Measurements from ENCODE around the gene PLCB1. TPM values are rescaled to one million over a fixed set of nuclear protein-coding genes. Genes with fewer than 3 reads are reported as not detected.
"Not testable (repeated sequence)": the region's sequence is repeated elsewhere in the genome, so short reads cannot be mapped to it uniquely, and the experiment has no call there.

The PLCB1 gene
- polyA plus RNA-seq, 1 experiment: 13.5 TPM

DNA sequence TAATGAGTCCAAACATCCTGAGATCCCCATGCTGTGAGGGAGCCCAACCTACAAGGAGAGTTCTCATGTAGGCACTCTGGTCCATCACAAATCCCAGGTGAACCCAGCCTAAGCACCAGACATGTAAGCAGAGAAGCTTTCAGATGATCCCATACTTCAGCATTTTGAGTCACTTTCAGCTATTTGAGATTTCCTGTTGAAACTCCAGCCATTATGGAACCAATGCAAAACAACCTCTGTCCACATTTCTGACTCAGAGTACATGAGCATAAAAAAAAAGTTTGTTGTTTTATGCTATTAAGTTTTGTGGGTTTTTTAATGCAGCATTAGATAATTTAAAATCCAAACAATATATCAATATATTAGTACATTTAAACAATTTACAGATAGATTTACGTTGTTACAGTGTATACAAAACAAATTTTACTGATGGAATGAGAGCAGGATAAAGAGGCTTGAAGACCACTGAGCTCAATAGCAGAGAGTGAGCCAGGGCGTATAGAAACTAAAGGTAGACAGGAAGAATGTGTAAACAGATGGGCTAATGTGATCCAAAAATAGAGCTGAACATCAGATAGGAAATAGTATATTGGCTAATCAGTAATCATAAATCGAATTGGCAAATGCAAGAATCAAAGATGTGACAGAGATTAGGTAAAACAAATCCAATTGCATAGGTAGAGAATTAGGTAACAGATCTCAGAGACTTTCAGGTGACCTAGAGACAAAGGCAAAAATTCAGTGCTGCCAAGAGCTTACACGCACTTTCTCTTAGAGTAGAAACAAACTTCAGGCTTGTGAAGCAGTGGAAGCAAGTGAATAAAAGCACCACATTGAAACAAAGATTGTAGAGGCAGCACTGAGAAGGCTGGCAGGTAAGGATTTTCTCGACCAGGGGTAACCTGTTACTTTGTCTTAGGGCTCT, 36.2 kb upstream of the PLCB1 start:
- TF ChIP-seq, protein P1, sequence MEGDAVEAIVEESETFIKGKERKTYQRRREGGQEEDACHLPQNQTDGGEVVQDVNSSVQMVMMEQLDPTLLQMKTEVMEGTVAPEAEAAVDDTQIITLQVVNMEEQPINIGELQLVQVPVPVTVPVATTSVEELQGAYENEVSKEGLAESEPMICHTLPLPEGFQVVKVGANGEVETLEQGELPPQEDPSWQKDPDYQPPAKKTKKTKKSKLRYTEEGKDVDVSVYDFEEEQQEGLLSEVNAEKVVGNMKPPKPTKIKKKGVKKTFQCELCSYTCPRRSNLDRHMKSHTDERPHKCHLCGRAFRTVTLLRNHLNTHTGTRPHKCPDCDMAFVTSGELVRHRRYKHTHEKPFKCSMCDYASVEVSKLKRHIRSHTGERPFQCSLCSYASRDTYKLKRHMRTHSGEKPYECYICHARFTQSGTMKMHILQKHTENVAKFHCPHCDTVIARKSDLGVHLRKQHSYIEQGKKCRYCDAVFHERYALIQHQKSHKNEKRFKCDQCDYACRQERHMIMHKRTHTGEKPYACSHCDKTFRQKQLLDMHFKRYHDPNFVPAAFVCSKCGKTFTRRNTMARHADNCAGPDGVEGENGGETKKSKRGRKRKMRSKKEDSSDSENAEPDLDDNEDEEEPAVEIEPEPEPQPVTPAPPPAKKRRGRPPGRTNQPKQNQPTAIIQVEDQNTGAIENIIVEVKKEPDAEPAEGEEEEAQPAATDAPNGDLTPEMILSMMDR (IDR thresholded peaks at IDR 0.05; ENCODE audit: insufficient read depth, low read depth, low read length): no peak
- DNase-seq (ENCODE audit: low read depth): no peak
- POLR2A ChIA-PET: no interaction called here
- Histone ChIP-seq H3K4me3 (ENCODE audit: low read depth, low read length) (no peak overlapping the region), H3K27me3 (ENCODE audit: control insufficient read depth, insufficient read depth, low read length) (no peaks in the 10 kb centered on the region), H3K36me3 (ENCODE audit: control insufficient read depth, insufficient read depth, low read length) (no peaks in the 10 kb centered on the region)
- CTCF ChIA-PET: interaction anchor here (1.2 kb wide), 1 partner anchor 14 kb away, joined by 8 read pairs; no protein-coding TSS in a partner anchor

DNA sequence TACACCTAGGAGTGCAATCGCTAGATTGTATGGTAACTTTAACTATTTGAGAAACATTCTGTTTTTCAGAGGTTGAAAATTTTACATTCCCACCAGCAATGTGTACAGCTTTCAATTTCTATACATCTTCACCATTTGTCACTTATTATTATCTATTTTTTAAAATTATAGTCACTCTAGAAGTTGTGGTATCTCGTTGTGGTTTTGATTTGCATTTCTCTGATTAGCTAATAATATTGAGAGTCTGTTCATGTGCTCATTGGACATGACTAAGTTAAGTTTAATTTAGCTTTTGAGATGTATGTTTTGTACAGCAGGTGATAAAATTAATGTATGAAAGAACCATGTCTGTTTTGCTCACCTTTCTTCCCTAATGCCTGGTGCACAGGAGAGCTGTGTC, 34.8 kb upstream of the PLCB1 start:
- DNase-seq (ENCODE audit: low read depth): no peak
- ChIA-PET POLR2A (no interaction called here), CTCF (interaction anchor here (0.7 to 1.2 kb wide), 3 partner anchors 16 to 96 kb away, joined by 3 to 4 read pairs (median 3); no protein-coding TSS in a partner anchor)
- Histone ChIP-seq H3K36me3 (ENCODE audit: control insufficient read depth, insufficient read depth, low read length) (no peaks in the 10 kb centered on the region), H3K27me3 (ENCODE audit: control insufficient read depth, insufficient read depth, low read length) (no peaks in the 10 kb centered on the region), H3K4me3 (ENCODE audit: low read depth, low read length) (no peak overlapping the region)
- TF ChIP-seq, protein P1 (IDR thresholded peaks at IDR 0.05; ENCODE audit: insufficient read depth, low read depth, low read length): no peak

DNA sequence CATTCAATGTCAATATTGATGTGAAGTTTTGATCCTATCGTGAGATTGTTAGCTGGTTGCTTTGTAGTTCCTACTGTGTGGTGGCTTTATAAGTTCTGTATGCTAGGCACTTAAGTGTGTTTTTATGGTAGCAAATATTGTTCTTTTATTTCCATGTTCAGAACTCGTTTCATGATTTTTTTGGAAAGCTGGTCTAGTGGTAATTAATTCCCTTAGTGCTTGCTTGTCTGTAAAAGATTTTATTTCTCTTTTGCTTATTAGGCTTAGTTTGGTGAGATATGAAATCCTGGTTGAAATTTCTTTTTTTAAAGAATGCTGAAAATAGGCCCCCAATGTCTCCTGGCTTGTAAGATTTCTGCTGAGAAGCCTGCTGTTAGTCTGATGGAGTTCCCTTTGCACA, 27.8 kb upstream of the PLCB1 start:
- no peak overlapping the region for H3K4me3 ChIP-seq (ENCODE audit: low read depth, low read length)
- DNase-seq (ENCODE audit: low read depth): no peak
- ChIA-PET CTCF (interaction anchor here (1.3 kb wide), 1 partner anchor 618 kb away, joined by 4 read pairs; no protein-coding TSS in a partner anchor), POLR2A (no interaction called here)
- TF ChIP-seq, protein P1 (IDR thresholded peaks at IDR 0.05; ENCODE audit: insufficient read depth, low read depth, low read length): no peak
- no peaks in the 10 kb centered on the region for H3K27me3 ChIP-seq (ENCODE audit: control insufficient read depth, insufficient read depth, low read length)
- H3K36me3 ChIP-seq (ENCODE audit: control insufficient read depth, insufficient read depth, low read length): no peaks in the 10 kb centered on the region

DNA sequence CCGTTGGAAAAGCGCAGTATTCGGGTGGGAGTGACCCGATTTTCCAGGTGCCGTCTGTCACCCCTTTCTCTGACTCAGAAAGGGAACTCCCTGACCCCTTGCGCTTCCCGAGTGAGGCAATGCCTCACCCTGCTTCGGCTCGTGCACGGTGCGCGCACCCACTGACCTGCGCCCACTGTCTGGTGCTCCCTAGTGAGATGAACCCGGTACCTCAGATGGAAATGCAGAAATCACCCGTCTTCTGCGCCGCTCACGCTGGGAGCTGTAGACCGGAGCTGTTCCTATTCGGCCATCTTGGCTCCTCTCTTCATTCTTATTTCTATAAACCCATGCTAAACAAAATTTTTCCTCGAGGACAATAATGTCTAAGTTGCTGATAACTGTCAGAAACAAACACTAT, 17.5 kb upstream of the PLCB1 start:
- H3K36me3 ChIP-seq (ENCODE audit: control insufficient read depth, insufficient read depth, low read length); H3K4me3 ChIP-seq (ENCODE audit: low read depth, low read length); DNase-seq (ENCODE audit: low read depth); POLR2A ChIA-PET; CTCF ChIA-PET; H3K27me3 ChIP-seq (ENCODE audit: control insufficient read depth, insufficient read depth, low read length): not testable (repeated sequence)

DNA sequence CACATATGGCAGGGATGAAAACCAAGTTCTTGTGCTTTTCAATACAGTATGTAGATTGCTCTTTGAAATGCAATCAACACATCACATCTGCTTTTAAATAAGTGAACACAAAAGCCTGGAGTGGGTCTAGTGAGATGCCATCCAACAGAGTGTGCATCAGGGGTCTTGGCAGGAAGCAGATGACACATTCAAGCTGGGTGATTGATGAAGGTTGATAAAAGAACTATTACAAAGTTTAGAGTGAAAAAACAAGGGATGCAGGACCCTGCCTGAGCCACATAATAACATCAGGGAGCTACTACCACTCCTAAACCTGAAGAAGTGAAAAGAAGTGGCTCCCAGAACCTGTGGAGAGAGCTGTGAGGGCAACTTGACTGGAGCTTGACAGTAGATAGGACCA, 16.6 kb upstream of the PLCB1 start:
- Histone ChIP-seq H3K36me3 (ENCODE audit: control insufficient read depth, insufficient read depth, low read length) (no peaks in the 10 kb centered on the region), H3K4me3 (ENCODE audit: low read depth, low read length) (no peak overlapping the region), H3K27me3 (ENCODE audit: control insufficient read depth, insufficient read depth, low read length) (no peaks in the 10 kb centered on the region)
- TF ChIP-seq, protein P1 (IDR thresholded peaks at IDR 0.05; ENCODE audit: insufficient read depth, low read depth, low read length): no peak
- DNase-seq (ENCODE audit: low read depth): no peak
- ChIA-PET CTCF (interaction anchor here (0.6 to 1.0 kb wide), 2 partner anchors 72 to 876 kb away, joined by 3 read pairs; no protein-coding TSS in a partner anchor), POLR2A (no interaction called here)

Data from BJ (cell line).